Hepatocyte (in vitro differentiated cells): Measurements from ENCODE around the gene STAB2.

Experiments
- CTCF ChIP-seq: fragments of 200-600 bp; sonication (generic); IDR thresholded peaks from 2 replicates; pipeline ENCODE4 v1.5.1; 2016; ENCODE audit warnings: antibody characterized with exemption, mild to moderate bottlenecking; ENCODE audit not compliant: poor library complexity
- EZH2 ChIP-seq: fragments of 200-600 bp; sonication (generic); IDR thresholded peaks from 2 replicates; pipeline ENCODE4 v1.6.1; 2016; ENCODE audit warnings: antibody characterized with exemption, mild to moderate bottlenecking, borderline replicate concordance
- EZH2phosphoT487 ChIP-seq: fragments of 200-600 bp; sonication (generic); IDR thresholded peaks from one replicate; pipeline ENCODE4 v1.6.1; 2018; ENCODE audit warnings: antibody characterized with exemption, mild to moderate bottlenecking, low read depth, moderate library complexity; ENCODE audit not compliant: unreplicated experiment, severe bottlenecking

- TF ChIP-seq EZH2 (no peak), CTCF (no peak), EZH2phosphoT487 (no peak)
These were observed 158.9 kb downstream of the STAB2 start for GRCh38 chr12:103745962-103746361.
